ENCODE measurements around the gene PAQR5. TPM values are rescaled to one million over a fixed set of nuclear protein-coding genes. Genes with fewer than 3 reads are reported as not detected.

The PAQR5 gene
- total RNA-seq, 1 donor from 2014 or later = 1.2 TPM

DNA sequence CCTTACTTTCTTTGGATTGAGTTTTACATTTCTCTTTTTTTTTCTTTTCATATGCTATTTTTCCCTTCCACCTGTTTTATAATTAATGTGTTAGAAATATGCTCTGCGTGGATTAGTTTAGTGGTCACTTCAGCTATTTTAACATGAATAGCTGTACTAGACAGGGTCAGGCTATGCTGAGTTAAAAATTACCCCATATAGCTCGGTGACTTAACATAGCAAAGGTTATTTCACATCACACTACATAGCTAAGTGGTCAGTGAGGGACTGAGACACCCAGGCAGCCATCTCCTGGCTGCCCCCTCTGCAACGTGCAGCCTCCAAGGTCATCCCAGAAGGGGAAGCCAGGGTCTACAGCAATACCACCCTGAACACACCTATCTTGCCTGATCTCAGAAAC, 68.5 kb downstream of the PAQR5 start:
- no peaks in the 10 kb centered on the region for H3K79me2 ChIP-seq (ENCODE audit: insufficient read depth, low read length)
- no peak overlapping the region for H3K4me3 ChIP-seq (ENCODE audit: insufficient read depth, low read depth, low read length)
- Mint-ChIP-seq H3K4me1 (ENCODE audit: low read depth, unreplicated experiment) (no peaks in the 10 kb centered on the region), H3K4me3 (ENCODE audit: unreplicated experiment) (no peak overlapping the region), H3K36me3 (ENCODE audit: low read depth, unreplicated experiment) (no peaks in the 10 kb centered on the region), H3K27me3 (ENCODE audit: low read depth, unreplicated experiment) (no peaks in the 10 kb centered on the region), H3K9me3 (ENCODE audit: unreplicated experiment) (no peaks in the 10 kb centered on the region), H3K27ac (ENCODE audit: unreplicated experiment) (no peak overlapping the region)
- no peaks in the 10 kb centered on the region for H3K27me3 ChIP-seq (ENCODE audit: insufficient read depth, low read length)
- no peaks in the 10 kb centered on the region for H4K20me1 ChIP-seq (ENCODE audit: insufficient read depth, low read length)
- no peaks in the 10 kb centered on the region for H3K4me1 ChIP-seq (ENCODE audit: insufficient read depth, low read length)
- no peak overlapping the region for H3K9ac ChIP-seq (ENCODE audit: low read length)
- H2AFZ ChIP-seq (ENCODE audit: low read depth, low read length) = no peak overlapping the region
- no peak overlapping the region for H3K27ac ChIP-seq (ENCODE audit: low read depth, low read length)
- no peaks in the 10 kb centered on the region for H3K36me3 ChIP-seq (ENCODE audit: insufficient read depth, low read length)
- no peak overlapping the region for H3K4me2 ChIP-seq (ENCODE audit: low read length)
- TF ChIP-seq, protein P1, sequence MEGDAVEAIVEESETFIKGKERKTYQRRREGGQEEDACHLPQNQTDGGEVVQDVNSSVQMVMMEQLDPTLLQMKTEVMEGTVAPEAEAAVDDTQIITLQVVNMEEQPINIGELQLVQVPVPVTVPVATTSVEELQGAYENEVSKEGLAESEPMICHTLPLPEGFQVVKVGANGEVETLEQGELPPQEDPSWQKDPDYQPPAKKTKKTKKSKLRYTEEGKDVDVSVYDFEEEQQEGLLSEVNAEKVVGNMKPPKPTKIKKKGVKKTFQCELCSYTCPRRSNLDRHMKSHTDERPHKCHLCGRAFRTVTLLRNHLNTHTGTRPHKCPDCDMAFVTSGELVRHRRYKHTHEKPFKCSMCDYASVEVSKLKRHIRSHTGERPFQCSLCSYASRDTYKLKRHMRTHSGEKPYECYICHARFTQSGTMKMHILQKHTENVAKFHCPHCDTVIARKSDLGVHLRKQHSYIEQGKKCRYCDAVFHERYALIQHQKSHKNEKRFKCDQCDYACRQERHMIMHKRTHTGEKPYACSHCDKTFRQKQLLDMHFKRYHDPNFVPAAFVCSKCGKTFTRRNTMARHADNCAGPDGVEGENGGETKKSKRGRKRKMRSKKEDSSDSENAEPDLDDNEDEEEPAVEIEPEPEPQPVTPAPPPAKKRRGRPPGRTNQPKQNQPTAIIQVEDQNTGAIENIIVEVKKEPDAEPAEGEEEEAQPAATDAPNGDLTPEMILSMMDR (IDR thresholded peaks at IDR 0.05; ENCODE audit: insufficient read depth, low read depth, low read length) = no peak
- TF ChIP-seq EZH2 (IDR thresholded peaks at IDR 0.05; ENCODE audit: insufficient read depth, low read length) = no peak
- no peak for FAIRE-seq
- H3K9me3 ChIP-seq (ENCODE audit: insufficient read depth, low read depth, low read length) = no peaks in the 10 kb centered on the region
- no peak for DNase-seq (ENCODE audit: low read depth)

DNA sequence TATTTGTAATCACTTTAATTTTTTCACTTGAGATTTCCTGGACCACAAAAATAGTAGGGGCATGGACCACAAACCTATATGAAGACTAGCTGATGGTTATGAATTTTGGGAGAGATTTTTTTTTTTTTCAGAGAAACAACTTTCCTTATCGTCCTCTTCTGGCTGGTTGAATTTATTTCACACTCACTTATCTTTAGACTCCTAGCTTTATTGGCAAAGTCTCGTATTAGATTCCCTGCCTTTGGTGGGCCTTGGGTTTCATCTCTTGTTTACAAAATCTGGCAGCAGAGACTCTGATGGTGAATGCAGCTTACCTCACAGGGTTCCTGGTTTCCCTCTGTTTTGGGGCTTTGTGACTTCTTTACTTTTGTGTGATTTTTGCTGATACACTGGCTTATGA, 70.9 kb downstream of the PAQR5 start:
- Mint-ChIP-seq H3K4me3 (ENCODE audit: unreplicated experiment) (no peak overlapping the region), H3K36me3 (ENCODE audit: low read depth, unreplicated experiment) (no peaks in the 10 kb centered on the region), H3K4me1 (ENCODE audit: low read depth, unreplicated experiment) (no peaks in the 10 kb centered on the region), H3K27ac (ENCODE audit: unreplicated experiment) (no peak overlapping the region), H3K27me3 (ENCODE audit: low read depth, unreplicated experiment) (peaks cover 1% of the 10 kb centered on the region), H3K9me3 (ENCODE audit: unreplicated experiment) (no peaks in the 10 kb centered on the region)
- Histone ChIP-seq H3K79me2 (ENCODE audit: insufficient read depth, low read length) (no peaks in the 10 kb centered on the region), H3K4me3 (ENCODE audit: insufficient read depth, low read depth, low read length) (no peak overlapping the region), H3K27me3 (ENCODE audit: insufficient read depth, low read length) (no peaks in the 10 kb centered on the region), H3K9me3 (ENCODE audit: insufficient read depth, low read depth, low read length) (no peaks in the 10 kb centered on the region), H3K4me1 (ENCODE audit: insufficient read depth, low read length) (no peaks in the 10 kb centered on the region), H4K20me1 (ENCODE audit: insufficient read depth, low read length) (no peaks in the 10 kb centered on the region), H3K27ac (ENCODE audit: low read depth, low read length) (no peak overlapping the region), H3K4me2 (ENCODE audit: low read length) (no peak overlapping the region), H2AFZ (ENCODE audit: low read depth, low read length) (no peak overlapping the region), H3K9ac (ENCODE audit: low read length) (no peak overlapping the region), H3K36me3 (ENCODE audit: insufficient read depth, low read length) (no peaks in the 10 kb centered on the region)
- FAIRE-seq (no peak), DNase-seq (ENCODE audit: low read depth) (no peak)
- TF ChIP-seq, protein P1 (IDR thresholded peaks at IDR 0.05; ENCODE audit: insufficient read depth, low read depth, low read length) = no peak
- TF ChIP-seq EZH2 (IDR thresholded peaks at IDR 0.05; ENCODE audit: insufficient read depth, low read length) = no peak

DNA sequence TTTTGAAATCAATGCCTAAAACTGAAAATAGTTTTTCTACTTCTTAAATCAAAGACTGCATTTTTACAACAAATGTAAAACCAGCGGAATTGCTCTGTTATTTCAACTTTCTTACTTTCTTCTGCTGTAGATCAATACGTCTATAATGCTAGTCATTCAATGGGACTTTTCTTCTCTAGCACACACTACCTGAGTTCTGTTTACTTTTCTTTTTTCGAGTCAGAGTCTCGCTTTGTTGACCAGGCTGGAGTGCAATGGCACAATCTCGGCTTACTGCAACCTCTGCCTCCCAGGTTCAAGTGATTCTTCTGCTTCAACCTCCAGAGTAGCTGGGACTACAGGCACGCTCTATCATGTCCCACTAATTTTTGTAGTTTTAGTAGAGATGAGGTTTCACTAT, 74.7 kb downstream of the PAQR5 start:
- TF ChIP-seq, protein P1 (IDR thresholded peaks at IDR 0.05; ENCODE audit: insufficient read depth, low read depth, low read length) = no peak
- no peak for TF ChIP-seq EZH2 (IDR thresholded peaks at IDR 0.05; ENCODE audit: insufficient read depth, low read length)
- Histone ChIP-seq H3K36me3 (ENCODE audit: insufficient read depth, low read length) (no peaks in the 10 kb centered on the region), H3K79me2 (ENCODE audit: insufficient read depth, low read length) (no peaks in the 10 kb centered on the region), H3K27me3 (ENCODE audit: insufficient read depth, low read length) (no peaks in the 10 kb centered on the region), H3K27ac (ENCODE audit: low read depth, low read length) (no peak overlapping the region), H3K9me3 (ENCODE audit: insufficient read depth, low read depth, low read length) (no peaks in the 10 kb centered on the region), H3K4me2 (ENCODE audit: low read length) (no peak overlapping the region), H2AFZ (ENCODE audit: low read depth, low read length) (no peak overlapping the region), H4K20me1 (ENCODE audit: insufficient read depth, low read length) (no peaks in the 10 kb centered on the region), H3K4me1 (ENCODE audit: insufficient read depth, low read length) (no peaks in the 10 kb centered on the region), H3K9ac (ENCODE audit: low read length) (no peak overlapping the region), H3K4me3 (ENCODE audit: insufficient read depth, low read depth, low read length) (no peak overlapping the region)
- DNase-seq (ENCODE audit: low read depth) (no peak), FAIRE-seq (no peak)
- H3K27me3 Mint-ChIP-seq (ENCODE audit: low read depth, unreplicated experiment) = peaks cover 14% of the 10 kb centered on the region
- H3K4me3 Mint-ChIP-seq (ENCODE audit: unreplicated experiment) = no peak overlapping the region
- no peaks in the 10 kb centered on the region for H3K4me1 Mint-ChIP-seq (ENCODE audit: low read depth, unreplicated experiment)
- no peak overlapping the region for H3K27ac Mint-ChIP-seq (ENCODE audit: unreplicated experiment)
- H3K36me3 Mint-ChIP-seq (ENCODE audit: low read depth, unreplicated experiment) = no peaks in the 10 kb centered on the region
- no peaks in the 10 kb centered on the region for H3K9me3 Mint-ChIP-seq (ENCODE audit: unreplicated experiment)

All from astrocyte (in vitro differentiated cells and primary cell).